Measurements from ENCODE around the gene RASGEF1C.

DNA sequence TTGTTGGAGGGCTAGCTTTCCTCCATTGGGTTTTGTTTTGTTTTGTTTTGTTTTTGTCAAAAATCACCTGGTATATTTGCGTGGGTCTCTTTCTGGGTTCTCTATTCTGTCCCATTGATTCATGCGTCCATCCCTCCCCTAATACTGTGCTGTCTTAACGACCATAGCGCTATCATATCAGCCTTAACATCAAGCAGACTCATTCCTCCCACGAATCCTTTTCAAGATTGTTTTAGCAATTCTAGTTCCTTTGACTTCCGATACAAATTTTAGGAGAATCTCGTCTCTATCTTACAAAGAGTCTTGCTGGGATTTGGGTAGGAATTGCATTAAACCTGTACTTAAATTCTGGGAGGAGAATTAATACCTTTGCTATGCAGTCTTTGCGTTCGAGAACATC, 106.4 kb downstream of the RASGEF1C start:
- TF ChIP-seq, protein P1, sequence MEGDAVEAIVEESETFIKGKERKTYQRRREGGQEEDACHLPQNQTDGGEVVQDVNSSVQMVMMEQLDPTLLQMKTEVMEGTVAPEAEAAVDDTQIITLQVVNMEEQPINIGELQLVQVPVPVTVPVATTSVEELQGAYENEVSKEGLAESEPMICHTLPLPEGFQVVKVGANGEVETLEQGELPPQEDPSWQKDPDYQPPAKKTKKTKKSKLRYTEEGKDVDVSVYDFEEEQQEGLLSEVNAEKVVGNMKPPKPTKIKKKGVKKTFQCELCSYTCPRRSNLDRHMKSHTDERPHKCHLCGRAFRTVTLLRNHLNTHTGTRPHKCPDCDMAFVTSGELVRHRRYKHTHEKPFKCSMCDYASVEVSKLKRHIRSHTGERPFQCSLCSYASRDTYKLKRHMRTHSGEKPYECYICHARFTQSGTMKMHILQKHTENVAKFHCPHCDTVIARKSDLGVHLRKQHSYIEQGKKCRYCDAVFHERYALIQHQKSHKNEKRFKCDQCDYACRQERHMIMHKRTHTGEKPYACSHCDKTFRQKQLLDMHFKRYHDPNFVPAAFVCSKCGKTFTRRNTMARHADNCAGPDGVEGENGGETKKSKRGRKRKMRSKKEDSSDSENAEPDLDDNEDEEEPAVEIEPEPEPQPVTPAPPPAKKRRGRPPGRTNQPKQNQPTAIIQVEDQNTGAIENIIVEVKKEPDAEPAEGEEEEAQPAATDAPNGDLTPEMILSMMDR (IDR thresholded peaks at IDR 0.05) = no peak
- TF ChIP-seq POLR2A (IDR thresholded peaks at IDR 0.05) = no peak
- TF ChIP-seq EP300 (IDR thresholded peaks at IDR 0.05) = no peak
